H1 (cell line): ENCODE measurements around the gene TMEM200B. TPM values are rescaled to one million over a fixed set of nuclear protein-coding genes. Genes with fewer than 3 reads are reported as not detected.

Source experiments
- CBX8 ChIP-seq: fragments of 300-800, 300-1000 bp; sonication (generic); IDR thresholded peaks from 2 replicates; pipeline ENCODE4 v1.7.1; 2016; ENCODE audit warnings: low read depth, low read length, borderline replicate concordance
- CHD7 ChIP-seq: fragments of 300-600 bp; sonication (generic); IDR thresholded peaks from 2 replicates; pipeline ENCODE4 v1.7.1; 2012; ENCODE audit warnings: low read length, moderate library complexity, mild to moderate bottlenecking, inconsistent platforms; ENCODE audit not compliant: insufficient replicate concordance
- JUND ChIP-seq: IDR thresholded peaks from 2 replicates; pipeline ENCODE4 v1.6.1; 2011; ENCODE audit warnings: mild to moderate bottlenecking, improper control_type of control experiment, low read length
- NRF1 ChIP-seq: IDR thresholded peaks from 2 replicates; pipeline ENCODE4 v1.6.1; 2011; ENCODE audit warnings: mild to moderate bottlenecking, low read depth, low read length, improper control_type of control experiment
- SAP30 ChIP-seq: fragments of 300-600 bp; sonication (generic); IDR thresholded peaks from 2 replicates; pipeline ENCODE4 v1.7.1; 2012; ENCODE audit warnings: low read length, moderate library complexity, mild to moderate bottlenecking, inconsistent platforms; ENCODE audit not compliant: insufficient read depth, insufficient replicate concordance
- SP1 ChIP-seq: IDR thresholded peaks from 2 replicates; pipeline ENCODE4 v1.6.1; 2011; ENCODE audit warnings: low read depth, low read length
- SRF ChIP-seq: IDR thresholded peaks from 2 replicates; pipeline ENCODE4 v1.6.1; 2011; ENCODE audit warnings: mild to moderate bottlenecking, low read depth, low read length, moderate library complexity
- YY1 ChIP-seq: IDR thresholded peaks from 2 replicates; pipeline ENCODE4 v1.6.1; 2011; ENCODE audit warnings: low read depth, mild to moderate bottlenecking, low read length
- ZNF274 ChIP-seq: IDR thresholded peaks from 2 replicates; pipeline ENCODE4 v1.7.0; 2012; ENCODE audit warnings: low read length, borderline replicate concordance; ENCODE audit errors: extremely low read depth
- polyA plus RNA-seq, 7 experiments: library from polyadenylated mRNA; depleted of rRNA in 3 of 7; stranded (reverse) in 5 of 7; unstranded in 2 of 7; fragments of >200 nt in 5 of 7; fragments of 200-250 nt in 2 of 7; gene quantifications; 1 replicate in 5 of 7; 2 replicates in 1 of 7; 4 replicates in 1 of 7; pipeline versions ENCODE4 v1.2.1 to v1.2.3, GENCODE V29; 2011 to 2013; ENCODE audit warnings: missing spikeins in 2 of 7, mixed read lengths in 2 of 7
- total RNA-seq: library from RNA; stranded (reverse); fragmentation: NEBNext Ultra II Directional; extraction: Animal tissue kit (Norgen Biotek cat#: 25700); gene quantifications from 2 replicates; pipeline ENCODE4 v1.2.1, GENCODE V29; 2021
- TF ChIP-seq, protein P1 (sequence below): IDR thresholded peaks from 2 replicates; pipeline ENCODE4 v1.6.1; 2012; ENCODE audit warnings: inconsistent platforms

Gene TMEM200B
- total and polyA plus RNA-seq, 2 of the 8 experiments (the other 6 are each of a cell fraction or from before 2014, with no cell fraction given): 4.9 to 11.0 TPM

GRCh38 chr1:29123053-29123886, 433 bp downstream of the TMEM200B start (continued):
- TF ChIP-seq CHD7 (no peak), CBX8 (no peak), SRF (no peak), JUND (no peak), SAP30 (no peak), YY1 (no peak), SP1 (no peak), NRF1 (no peak), ZNF274 (no peak)
- TF ChIP-seq, protein P1, sequence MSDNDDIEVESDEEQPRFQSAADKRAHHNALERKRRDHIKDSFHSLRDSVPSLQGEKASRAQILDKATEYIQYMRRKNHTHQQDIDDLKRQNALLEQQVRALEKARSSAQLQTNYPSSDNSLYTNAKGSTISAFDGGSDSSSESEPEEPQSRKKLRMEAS: no peak
